ENCODE results near the gene AHRR. TPM values are rescaled to one million over a fixed set of nuclear protein-coding genes. Genes with fewer than 3 reads are reported as not detected.

AHRR gene
- total RNA-seq, 1 experiment from 2014 or later, result 51.8 TPM

DNA sequence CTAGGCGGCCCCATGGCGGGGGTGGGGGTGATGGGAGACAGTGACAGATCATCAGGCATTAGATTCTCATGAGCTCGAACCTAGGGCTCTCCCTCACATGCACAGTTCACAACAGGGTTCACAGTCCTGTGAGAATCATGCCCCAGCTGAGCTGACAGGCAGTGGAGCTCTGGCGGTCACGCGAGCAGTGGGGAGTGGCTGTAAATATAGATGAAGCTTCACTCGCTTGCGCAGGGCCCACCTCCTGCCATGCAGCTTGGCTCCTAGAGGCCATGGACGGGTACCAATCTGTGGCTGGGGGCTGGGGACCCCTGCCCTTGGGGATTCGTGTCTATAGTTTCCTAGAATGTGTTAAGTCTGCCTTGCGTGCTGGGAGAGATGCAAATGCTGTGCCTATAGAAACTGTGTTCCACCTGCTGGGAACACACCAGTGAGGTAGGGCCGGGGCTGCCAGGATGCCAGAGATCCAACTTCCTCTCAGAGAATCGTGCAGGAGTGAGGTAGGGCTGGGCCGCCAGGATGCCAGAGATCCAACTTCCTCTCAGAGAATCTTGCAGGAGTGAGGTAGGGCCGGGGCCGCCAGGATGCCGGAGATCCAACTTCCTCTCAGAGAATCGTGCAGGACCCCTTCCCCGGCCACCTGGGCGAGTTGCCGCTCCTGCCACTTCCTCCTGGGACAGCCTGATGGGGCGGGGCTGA lies 107.4 kb downstream of the AHRR start:
- DNase-seq (ENCODE audit: low read depth), result no peak

DNA sequence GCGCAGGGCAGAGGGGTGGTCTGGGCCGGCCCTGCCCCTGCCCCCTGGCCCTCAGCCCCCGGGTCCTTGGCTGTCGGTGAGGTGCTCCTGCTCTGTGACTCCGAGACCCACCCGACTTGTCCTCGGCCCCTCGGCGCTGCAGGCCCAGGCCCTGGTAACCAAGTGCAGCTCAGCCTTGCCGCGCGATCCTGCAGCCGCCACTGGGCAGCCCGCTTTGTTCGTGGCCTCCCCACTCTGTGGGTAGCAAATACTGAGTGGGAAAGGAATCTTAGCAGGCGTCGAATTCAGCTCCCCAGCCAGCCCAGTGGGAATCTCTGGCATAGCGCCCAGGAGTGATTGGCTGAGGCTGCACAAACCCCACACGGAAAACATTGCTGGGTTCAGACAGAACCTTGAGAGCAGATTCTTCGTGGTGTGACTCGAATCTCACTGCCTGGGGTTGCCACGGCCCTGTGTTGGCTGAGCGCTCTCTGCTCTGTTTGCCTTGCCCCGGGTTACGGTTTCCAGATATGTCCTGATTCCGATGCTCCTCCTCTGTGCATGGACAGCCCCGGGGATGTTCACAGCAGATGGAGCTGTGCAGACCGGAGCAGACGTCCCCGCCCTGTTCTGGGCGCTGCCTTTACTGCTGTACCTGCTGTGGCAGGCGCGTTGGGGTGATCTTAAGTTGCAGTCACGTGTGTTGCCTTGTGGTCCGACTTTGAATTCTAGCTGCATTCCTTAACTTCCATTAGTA lies 108.1 kb downstream of the AHRR start:
- peak; percentile 54 for DNase-seq (ENCODE audit: low read depth)

DNA sequence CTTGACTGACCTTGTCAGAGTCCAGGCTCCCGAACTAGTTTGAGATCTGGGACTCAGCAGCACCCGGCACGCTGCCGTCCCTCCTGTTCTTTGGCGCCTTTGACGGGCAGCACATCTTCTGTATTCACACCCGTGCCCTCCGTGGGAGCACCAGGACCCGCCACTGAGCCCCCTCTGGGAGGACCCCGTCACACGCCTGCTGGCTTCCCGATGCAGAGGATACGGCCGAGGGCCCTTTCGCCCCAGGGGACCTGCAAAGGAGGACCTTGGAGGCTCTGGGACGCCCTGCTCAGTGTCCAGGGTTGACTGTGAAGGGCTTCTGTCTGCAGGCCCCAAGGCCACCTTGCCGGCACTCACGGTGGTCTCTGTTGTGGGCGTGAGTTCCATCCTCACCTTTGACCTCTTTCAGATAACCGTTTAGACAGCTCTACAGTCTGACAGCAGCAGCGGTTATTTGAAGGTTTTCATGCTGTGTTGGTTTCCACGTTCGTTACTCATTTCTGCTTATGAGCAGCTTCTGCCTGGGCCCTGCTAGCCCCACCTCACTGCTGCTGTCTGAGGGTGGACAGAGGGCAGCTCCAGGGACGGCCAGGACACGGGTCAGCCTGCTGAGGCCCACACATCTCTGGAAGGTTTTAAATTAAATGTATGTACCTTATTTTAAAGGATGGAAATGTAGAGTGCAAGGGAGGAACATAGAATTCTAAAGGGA lies 108.9 kb downstream of the AHRR start:
- DNase-seq (ENCODE audit: low read depth), result no peak

DNA sequence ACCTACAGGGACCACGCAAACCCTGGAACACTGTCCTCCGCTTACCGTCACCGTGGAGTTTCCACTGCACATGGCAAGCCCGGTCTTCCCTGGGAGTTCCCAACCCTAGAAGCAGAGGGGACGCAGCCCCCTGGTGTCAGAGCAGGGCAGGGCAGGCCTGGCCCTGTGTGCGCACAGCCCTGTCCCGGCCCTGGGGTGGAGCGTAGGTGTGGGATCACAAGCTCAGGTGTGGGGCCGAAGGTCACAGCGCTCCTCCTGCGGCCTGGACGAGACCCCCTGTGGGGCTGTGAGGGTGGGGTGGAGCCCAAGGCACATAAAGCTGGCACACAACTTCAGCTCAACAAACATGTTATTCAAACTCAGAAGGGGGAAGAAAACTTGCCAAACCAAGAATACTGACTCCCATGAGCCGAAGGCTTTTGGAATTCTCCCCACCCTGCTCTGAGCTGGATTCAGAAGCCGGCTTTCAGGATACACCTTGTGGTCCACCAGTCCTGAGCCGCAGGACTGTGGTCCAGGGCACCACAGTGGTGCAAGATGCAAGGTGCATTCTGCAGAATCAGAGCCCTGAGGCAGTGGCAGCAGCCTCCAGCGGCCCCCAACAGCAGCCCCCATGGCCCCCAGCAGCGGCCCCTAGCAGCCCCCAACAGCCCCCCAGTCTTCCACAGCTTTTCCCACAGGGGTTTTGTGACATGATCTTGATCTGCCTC lies 109.6 kb downstream of the AHRR start:
- no peak for DNase-seq (ENCODE audit: low read depth)

DNA sequence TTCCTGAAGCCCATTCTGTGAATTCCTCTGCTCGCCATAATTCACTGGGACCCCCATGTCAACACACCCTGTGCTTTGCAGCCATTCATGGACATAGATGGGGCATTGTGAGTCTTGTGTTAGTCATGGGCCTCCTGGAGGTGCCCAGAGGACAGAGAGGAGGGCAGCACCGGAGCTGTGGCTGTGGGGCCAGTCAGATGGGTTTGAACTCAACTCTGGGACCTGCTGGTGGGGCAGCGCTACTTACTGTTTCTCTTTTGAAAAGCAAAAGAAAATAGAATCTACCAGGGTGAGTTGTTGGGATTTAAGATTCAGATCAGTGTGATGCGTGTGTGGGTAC lies 110.2 kb downstream of the AHRR start:
- DNase-seq (ENCODE audit: low read depth), result no peak

DNA sequence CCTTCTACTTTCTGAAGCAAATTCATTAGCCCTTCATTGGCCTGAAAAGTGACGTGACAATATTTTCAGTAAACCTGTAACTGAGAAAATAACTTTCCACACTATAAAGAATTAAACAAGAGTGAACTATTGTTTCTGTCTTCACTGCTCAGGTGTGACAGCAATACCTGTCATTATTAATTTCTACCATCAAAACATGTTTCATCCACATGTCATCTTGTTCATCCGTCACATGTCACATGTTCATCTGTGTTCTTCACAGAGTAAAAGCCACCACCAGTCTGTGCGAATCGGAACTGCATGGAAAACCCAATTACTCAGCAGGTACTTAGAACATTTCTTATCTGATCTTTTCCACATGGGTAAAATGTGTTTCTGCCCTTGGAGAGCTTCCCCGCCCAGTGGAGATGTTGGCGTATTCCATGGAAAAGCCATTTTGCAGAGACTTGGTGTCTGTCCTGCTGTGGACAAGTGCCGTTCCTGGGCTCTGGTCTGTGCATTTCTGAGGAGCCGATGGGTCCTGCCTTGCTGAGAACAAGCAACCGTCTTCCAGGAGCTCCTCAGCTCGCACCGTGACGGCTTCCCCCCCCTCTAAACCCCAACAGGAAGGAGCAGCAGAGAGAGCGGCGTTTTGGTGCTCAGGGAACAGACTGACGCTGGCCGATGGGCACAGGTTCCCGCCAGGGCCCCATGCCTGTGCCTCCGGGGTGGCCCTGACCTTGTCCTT lies 110.8 kb downstream of the AHRR start:
- no peak for DNase-seq (ENCODE audit: low read depth)

DNA sequence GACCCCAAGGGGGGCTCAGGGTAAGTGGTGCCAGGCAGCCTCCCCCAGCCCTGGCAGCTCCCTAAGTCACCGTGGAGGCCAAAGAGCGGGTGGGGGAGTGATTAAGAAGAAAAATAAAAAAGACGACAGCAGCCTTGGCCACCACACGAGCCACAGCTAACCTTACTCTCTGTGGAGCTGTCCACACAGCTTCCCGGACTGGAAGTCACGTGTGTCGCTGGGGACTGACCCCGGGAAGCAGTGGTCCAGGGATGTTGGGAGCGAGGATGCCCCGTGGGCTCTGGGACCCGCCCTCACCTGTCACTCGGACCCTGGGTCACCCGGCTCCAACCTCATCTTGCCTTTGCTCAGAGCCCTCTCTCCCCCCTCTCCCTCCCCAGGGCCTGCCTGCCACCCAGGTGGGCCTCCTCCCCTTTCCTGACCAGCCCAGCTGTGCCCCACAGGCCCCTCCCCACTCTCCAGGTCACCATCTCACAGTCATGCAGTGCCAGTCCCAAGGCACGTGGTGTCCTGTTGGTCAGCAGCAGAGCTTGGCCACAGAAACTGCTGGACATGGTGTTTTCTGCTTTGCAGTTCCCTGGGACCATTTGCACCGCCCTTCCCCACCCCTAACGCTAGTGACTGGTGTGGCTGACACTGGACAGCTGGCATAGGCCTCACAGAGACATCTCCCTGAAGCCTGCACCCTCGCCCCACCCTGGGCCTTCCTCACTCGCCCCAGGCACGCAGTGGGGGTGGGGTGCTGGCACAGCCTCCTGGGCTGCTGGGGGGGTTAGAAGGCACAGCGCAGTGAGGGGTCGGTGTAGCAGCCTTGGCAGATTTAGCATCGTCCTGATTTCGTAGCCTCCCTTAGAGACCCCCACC lies 111.6 kb downstream of the AHRR start:
- DNase-seq (ENCODE audit: low read depth), result no peak

DNA sequence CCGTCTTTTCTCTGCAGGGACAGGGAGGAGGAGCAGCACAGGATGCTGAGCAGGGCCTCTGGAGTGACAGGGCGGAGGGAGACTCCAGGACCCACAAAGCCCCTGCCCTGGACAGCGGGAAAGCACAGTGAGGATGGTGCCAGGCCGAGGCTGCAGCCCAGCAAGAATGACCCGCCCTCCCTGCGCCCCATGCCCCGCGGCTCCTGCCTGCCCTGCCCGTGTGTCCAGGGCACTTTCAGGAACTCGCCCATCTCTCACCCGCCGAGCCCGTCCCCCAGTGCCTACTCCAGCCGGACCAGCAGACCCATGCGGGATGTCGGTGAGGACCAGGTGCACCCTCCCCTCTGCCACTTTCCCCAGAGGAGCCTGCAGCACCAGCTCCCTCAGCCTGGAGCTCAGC lies 112.3 kb downstream of the AHRR start:
- no peak for DNase-seq (ENCODE audit: low read depth)

DNA sequence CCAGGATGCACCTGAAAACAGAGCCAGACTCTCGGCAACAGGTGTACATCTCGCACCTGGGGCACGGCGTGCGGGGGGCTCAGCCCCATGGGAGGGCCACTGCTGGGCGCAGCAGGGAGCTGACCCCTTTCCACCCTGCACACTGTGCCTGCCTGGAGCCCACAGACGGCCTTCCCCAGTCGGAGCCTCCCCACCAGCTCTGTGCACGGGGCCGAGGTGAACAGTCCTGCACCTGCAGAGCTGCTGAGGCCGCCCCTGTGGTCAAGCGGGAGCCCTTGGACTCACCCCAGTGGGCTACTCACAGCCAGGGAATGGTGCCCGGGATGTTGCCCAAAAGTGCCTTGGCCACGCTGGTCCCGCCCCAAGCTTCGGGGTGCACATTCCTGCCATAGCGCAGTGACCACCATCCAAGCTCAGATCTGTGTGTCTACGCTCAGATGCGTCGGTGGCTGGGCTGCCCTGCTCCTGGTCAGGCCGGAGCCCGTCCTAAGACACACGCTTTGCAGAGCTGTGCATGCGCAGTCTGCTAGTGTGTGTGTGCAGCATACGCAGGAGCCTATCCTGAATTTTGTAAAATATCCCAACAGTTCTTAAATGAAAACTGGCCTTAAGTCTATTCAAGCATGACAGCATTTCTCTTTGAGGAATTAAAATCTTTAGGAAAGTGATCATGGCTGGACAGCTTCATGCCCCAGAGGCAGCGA lies 113.1 kb downstream of the AHRR start:
- no peak for DNase-seq (ENCODE audit: low read depth)

DNA sequence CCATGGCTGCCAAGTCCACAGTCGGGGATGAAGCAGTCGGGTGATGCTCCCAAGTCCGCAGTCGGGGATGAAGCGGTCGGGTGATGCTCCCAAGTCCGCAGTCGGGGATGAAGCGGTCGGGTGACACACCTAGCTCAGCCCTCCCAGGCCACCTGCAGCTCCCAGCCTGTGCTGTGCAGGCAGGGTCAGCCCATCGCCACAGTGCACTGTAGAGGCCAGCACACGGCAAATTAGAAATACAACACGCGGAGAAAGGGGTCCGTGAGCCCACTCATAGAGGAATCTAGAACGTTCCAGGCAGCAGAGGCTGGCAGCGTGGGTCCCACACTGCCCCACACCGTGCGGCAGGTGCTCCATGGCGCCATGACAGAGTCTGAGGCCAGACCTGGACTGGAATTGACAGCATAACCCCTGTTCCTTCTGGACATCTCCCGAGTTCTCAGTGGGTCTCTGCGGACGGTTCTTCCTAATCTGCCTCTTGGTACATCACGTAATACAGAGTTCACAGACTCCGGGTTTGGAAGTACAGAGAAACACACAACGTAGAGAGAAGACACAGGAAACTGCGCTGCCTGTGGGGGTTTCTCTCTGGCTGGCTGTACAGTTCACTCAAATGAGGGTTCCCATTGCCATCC lies 113.8 kb downstream of the AHRR start:
- no peak for DNase-seq (ENCODE audit: low read depth)

DNA sequence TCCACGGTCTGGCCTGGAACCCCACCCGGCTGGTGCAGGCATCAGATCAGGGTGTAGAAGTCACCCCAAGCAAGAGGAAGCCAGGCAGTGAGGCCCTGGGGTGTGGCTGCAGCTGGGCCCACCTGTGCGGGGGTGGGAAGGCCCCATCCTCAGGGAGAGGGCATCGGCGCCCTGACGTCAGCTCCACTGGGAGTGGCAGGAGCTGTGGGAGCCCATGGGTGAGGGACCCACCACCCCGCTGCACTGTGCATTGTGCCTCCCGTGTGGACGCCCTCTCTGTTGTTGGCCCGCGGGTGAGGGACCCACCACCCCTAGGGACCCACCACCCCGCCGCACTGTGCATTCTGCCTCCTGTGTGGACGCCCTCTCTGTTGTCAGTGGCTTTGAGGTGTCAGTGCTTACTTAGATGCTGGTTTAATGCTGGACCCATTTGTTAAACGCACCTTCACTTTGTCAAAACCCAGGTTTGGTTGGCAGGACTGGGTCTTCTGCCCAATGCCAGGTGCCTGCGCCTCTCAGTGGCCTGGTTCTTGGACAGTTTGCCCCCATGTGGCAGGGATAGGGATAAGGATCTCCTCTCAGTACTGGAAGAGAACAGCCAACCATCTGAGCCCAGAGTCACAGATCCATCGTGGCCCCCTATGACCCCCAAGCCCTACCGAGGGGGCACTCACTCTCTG lies 114.6 kb downstream of the AHRR start:
- no peak for DNase-seq (ENCODE audit: low read depth)

DNA sequence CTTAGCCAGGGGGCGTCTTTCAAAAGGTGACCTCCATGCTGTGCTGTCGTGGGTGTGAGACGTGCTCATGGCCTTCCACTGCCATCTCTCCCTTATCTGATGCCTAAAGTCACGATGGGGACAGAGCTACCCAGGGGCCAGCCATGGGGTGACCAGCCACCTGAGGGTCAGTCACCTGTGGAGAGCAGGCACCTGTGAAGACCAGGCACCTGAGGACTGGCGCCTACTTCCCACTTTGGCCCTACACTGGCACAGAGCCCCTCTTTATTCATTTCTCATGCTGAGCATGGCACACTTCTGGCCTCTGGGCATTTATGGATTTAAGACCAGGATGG lies 115.1 kb downstream of the AHRR start:
- DNase-seq (ENCODE audit: low read depth), result no peak

DNA sequence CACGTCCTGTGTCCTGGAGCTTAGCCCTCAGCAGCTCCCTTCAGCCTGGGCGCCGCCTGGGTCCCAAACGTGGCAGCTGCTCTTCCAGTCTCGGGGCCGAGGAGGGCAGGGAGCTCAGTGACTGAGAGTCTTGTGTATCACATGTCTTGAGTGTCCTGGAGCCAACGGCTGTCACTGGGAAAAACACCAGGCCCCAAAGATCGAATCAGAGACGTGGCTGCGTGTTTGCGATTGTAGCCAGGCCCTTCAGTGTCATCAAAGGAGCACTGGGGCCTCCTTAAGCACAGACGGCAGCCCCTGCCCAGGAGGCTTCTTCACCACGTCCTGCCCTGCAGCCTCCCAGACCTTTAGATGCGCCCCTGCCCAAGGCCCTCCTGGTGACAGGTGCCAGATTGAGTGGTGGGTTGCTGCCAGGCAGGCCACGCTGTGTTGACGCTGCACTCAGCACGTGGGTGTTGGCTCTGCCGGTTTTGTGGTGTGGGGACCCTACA lies 115.8 kb downstream of the AHRR start:
- no peak for DNase-seq (ENCODE audit: low read depth)

DNA sequence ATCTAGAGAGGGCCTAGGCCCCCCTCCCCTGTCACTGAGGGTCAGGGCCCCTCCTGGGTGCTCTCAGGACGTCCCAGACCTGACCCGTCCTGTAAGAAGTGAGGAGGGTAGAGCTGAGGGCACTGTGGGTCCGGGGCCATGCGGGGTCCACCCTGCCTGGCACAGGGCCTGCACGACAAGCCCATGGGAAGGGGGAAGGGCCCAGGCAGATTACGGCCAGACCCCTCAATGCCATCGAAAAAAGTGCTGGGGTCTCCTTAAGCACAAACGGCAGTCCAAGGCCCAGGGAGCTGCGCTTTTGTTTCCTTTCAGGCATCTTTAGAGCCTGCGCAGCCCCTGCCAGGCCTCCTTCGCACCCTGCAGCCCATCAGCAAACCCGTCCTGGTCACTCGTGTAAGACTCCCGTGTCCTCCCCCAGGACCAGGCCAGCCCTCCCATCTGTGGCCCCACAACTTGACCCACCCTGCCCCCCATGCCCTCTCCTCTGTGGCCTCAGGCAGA lies 117.0 kb downstream of the AHRR start:
- DNase-seq (ENCODE audit: low read depth), result no peak

DNA sequence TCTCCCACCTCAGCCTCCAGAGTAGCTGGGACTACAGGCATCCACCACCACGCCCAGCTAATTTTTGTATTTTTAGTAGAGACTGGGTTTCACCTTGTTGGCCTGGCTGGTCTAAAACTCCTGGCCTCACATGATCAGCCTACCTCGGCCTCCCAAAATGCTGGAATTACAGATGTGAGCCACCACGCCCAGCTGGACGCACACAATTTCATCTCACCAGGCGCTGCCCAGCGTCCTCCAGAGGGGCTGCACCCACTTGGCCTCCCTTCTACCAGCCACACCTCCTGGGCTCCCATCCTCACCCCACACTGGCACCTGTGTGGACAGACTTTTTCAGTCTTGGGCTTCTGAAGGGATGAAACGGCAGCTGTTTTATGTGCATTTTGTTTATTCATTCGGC lies 117.7 kb downstream of the AHRR start:
- no peak for DNase-seq (ENCODE audit: low read depth)

DNA sequence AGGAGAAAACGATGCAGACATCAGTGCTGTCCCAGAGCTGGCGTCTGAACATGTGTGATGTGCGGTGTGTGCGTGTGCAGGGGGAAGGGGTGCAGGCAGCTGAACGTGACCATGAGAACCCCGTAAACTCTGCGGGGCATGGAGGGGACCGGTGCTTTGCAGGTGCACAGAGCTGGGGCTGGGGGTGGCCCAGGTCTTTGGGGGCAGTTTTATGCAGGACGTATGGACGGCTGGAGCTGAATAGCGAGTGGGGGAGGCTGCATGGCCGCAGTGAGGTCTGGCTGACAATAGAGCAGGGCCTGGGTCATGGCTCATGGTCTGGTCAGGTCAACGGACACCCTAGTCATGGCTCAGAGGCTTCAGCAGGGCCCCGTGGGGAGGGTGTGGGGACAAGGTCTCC lies 118.1 kb downstream of the AHRR start:
- DNase-seq (ENCODE audit: low read depth), result no peak

DNA sequence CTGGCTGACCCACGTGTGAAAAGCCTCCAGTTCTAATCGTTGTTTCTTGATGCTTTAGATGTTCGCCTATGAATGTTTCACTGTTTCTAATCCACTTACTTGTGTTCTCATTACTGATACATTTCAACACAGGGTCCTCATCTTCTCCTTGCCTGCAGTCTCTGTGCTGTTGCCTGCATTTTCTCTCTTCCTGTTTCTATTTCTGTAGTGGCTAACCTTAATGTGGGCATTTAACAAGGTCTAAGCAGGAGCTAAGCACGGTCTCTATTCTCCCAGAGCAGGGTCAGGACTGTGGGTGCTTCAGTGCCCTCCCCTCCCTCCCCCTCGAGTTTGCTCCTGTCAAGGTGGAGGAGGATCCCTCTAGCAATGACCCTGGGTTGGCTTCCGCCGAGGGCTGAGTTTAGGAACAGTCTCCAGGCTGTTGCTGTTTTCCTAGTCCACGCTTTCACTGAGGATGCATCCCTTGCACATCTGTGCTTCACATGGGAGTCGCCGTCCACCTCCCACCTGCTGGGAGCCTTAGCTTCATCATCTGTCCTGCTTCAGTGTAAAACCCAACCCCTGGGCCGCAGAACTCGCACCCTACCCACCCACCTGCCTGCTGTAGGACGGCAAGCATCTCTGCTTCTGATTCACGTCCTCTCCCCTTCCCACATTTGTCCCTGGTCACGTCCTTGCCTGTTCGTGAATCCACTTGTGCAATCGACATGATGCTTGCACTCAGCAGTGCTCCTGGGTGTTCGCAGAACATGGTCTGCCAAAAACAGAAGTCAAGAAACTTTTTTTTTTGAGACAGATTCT lies 119.1 kb downstream of the AHRR start:
- DNase-seq (ENCODE audit: low read depth), result no peak

DNA sequence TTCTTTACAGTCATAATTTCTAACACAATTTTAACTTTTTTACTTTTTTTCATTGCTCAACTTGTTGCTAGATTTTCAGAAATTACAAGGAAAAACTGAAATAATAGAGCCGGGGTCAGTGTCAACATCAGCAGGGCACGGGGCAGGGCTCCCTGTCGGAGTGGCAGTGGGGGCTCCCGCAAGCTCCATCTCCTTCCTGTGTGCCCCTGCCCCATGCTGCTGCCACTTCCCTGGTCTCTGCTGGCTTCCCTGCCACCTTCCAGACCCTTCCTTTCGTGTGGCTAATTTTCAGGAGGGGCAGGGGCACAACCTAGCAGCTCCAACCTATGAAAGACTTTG lies 120.5 kb downstream of the AHRR start:
- DNase-seq (ENCODE audit: low read depth), result no peak
